OCI-LY7 (cell line): ENCODE results near the gene TEX14. TPM values are rescaled to one million over a fixed set of nuclear protein-coding genes. Genes with fewer than 3 reads are reported as not detected.

Experiments
- BruUV-seq: library from RNA; stranded (reverse); fragments of 400-500 nt; replicated peaks from 2 replicates; lab custom pipeline; 2021; lab: Mats Ljungman, UMichigan
- CTCF ChIA-PET: fragments of 300-600 bp; sonication (Branson Sonifier 250); formaldehyde crosslinking; loops from one replicate; lab custom pipeline; 2022; ENCODE audit warnings: antibody characterized with exemption; ENCODE audit not compliant: unreplicated experiment; lab: Charles Lee
- POLR2A ChIA-PET: fragments of 300-600 bp; sonication (Branson Sonifier 250); formaldehyde crosslinking; loops from one replicate; lab custom pipeline; 2022; ENCODE audit warnings: antibody characterized with exemption; lab: Charles Lee
- DNase-seq: peaks from one replicate; pipeline ENCODE4 v3.0.0-alpha.2; 2015; ENCODE audit warnings: low spot score
- H2AFZ ChIP-seq: fragments of 200-600 bp; sonication (generic), shearing (Covaris generic); 2 replicates; pipeline ENCODE4 v1.6.1; 2014; ENCODE audit warnings: mild to moderate bottlenecking, antibody characterized with exemption, low read length, moderate library complexity
- H3K27ac ChIP-seq: fragments of 200-600 bp; sonication (generic); 2 replicates; pipeline ENCODE4 v1.5.1; 2014; ENCODE audit warnings: mixed run types, low read depth, mild to moderate bottlenecking, moderate library complexity, low read length, inconsistent platforms; ENCODE audit not compliant: poor library complexity, severe bottlenecking
- H3K36me3 ChIP-seq: fragments of 200-600 bp; sonication (generic); 2 replicates; pipeline ENCODE4 v1.6.1; 2014; ENCODE audit warnings: mild to moderate bottlenecking, antibody characterized with exemption, low read length, moderate library complexity, mixed read lengths; ENCODE audit not compliant: insufficient read depth
- H3K4me1 ChIP-seq: fragments of 200-600 bp; sonication (generic); 2 replicates; pipeline ENCODE4 v1.5.1; 2014; ENCODE audit warnings: mild to moderate bottlenecking, low read length; ENCODE audit not compliant: insufficient read depth, poor library complexity, severe bottlenecking
- H3K4me2 ChIP-seq: fragments of 200-600 bp; sonication (generic); 2 replicates; pipeline ENCODE4 v1.6.1; 2014; ENCODE audit warnings: mild to moderate bottlenecking, low read length
- H3K4me3 ChIP-seq: fragments of 200-600 bp; sonication (generic); 2 replicates; pipeline ENCODE4 v1.5.1; 2014; ENCODE audit warnings: mild to moderate bottlenecking, low read depth, low read length; ENCODE audit not compliant: poor library complexity, severe bottlenecking
- H3K79me2 ChIP-seq: fragments of 200-600 bp; sonication (generic); 2 replicates; pipeline ENCODE4 v1.6.1; 2016; ENCODE audit warnings: low read depth, mild to moderate bottlenecking, low read length, moderate library complexity, mixed read lengths; ENCODE audit not compliant: insufficient read depth
- H3K9me2 ChIP-seq: fragments of 200-600 bp; sonication (generic); 2 replicates; pipeline ENCODE4 v1.6.1; 2016; ENCODE audit warnings: mild to moderate bottlenecking, low read length, mixed read lengths; ENCODE audit not compliant: insufficient read depth
- H3K9me3 ChIP-seq: fragments of 200-600 bp; sonication (generic); 2 replicates; pipeline ENCODE4 v1.6.1; 2014; ENCODE audit warnings: mild to moderate bottlenecking, mixed run types, low read length, mixed read lengths
- H4K20me1 ChIP-seq: fragments of 200-600 bp; sonication (generic); 2 replicates; pipeline ENCODE4 v1.6.1; 2014; ENCODE audit warnings: mild to moderate bottlenecking, antibody characterized with exemption, low read length, moderate library complexity, mixed read lengths; ENCODE audit not compliant: insufficient read depth
- EZH2phosphoT487 ChIP-seq: fragments of 200-600 bp; sonication (generic); IDR thresholded peaks from 2 replicates; pipeline ENCODE4 v1.6.1; 2018; ENCODE audit warnings: low read depth, borderline replicate concordance, mild to moderate bottlenecking, mixed run types, antibody characterized with exemption, low read length, moderate library complexity, mixed read lengths
- intact Hi-C: fragments of 100-400 bp; cut with micrococcal nuclease; formaldehyde crosslinking; loops from one replicate; pipeline ENCODE4 v1.10.0; 2022; ENCODE audit not compliant: unreplicated experiment
- total RNA-seq, 2 experiments: library from RNA; depleted of rRNA in 1 of 2; stranded (reverse); fragments of >200 nt in 1 of 2; shearing (Covaris generic) in 1 of 2; gene quantifications; 2 replicates each; pipeline ENCODE4 v1.2.3, GENCODE V29; 2014 to 2022
- TF ChIP-seq, protein P1 (sequence below): fragments of 200-600 bp; sonication (generic); conservative IDR thresholded peaks from 2 replicates; pipeline ENCODE4 v1.5.1; 2014; ENCODE audit warnings: mild to moderate bottlenecking, antibody characterized with exemption, low read length, moderate library complexity, mixed read lengths

TEX14 gene
- total RNA-seq, 2 experiments from 2014 or later, result 0.69 to 2.3 TPM

DNA sequence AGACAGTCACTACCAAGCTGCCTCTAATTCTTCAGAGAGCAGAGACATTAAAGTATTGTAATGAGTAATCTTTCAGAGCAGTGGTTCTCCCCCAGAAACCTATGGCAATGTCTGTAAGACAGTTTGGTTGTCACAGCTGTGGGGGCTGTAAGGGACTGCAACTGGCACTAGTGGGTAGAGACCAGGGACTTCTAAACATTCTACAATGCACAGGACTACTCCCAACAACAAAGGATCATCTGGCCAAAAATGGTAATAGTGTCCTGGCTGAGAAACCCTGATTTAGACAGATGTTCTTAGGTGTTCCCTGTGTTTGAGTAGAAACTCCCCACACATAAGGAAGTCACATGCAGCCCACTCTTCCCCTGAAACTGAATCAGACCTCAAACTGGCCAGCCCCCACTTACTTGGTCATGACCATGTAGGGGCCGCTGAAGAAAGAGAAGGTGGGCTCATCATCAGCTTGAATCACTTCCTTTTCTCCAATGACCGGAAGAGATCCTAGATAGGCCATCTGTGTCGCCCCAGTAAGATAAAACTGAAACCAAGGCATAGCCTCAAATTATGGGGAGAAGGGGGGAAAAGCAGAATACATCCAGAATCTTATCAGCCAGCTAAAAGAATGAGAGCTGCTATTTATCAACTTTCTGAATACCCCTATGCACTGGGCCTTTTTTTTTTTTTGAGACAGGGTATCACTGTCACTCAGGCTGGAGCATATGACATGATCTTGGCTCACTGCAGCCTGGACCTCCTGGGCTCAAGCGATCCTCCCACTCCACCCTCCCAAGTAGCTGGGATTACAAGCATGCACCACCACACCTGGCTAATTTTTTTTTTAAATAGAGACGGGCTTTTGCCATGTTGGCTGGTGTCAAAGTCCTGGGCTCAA lies 75.8 kb downstream of the TEX14 start:
- no peak for DNase-seq
- no peaks in the 10 kb centered on the region for H3K9me3 ChIP-seq
- BruUV-seq, result no TSS peak
- no peak overlapping the region for H3K4me2 ChIP-seq
- no peak overlapping the region for H2AFZ ChIP-seq
- H4K20me1 ChIP-seq, result no peaks in the 10 kb centered on the region
- H3K9me2 ChIP-seq, result no peaks in the 10 kb centered on the region
- H3K79me2 ChIP-seq, result no peaks in the 10 kb centered on the region
- TF ChIP-seq, protein P1, sequence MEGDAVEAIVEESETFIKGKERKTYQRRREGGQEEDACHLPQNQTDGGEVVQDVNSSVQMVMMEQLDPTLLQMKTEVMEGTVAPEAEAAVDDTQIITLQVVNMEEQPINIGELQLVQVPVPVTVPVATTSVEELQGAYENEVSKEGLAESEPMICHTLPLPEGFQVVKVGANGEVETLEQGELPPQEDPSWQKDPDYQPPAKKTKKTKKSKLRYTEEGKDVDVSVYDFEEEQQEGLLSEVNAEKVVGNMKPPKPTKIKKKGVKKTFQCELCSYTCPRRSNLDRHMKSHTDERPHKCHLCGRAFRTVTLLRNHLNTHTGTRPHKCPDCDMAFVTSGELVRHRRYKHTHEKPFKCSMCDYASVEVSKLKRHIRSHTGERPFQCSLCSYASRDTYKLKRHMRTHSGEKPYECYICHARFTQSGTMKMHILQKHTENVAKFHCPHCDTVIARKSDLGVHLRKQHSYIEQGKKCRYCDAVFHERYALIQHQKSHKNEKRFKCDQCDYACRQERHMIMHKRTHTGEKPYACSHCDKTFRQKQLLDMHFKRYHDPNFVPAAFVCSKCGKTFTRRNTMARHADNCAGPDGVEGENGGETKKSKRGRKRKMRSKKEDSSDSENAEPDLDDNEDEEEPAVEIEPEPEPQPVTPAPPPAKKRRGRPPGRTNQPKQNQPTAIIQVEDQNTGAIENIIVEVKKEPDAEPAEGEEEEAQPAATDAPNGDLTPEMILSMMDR, result no peak
- no peak for TF ChIP-seq EZH2phosphoT487
- H3K36me3 ChIP-seq, result no peaks in the 10 kb centered on the region
- intact Hi-C loops, result no loop called here
- H3K27ac ChIP-seq, result no peak overlapping the region
- H3K4me1 ChIP-seq, result peaks cover 5% of the 10 kb centered on the region
- POLR2A ChIA-PET, result interaction anchor here (0.7 to 1.8 kb wide), 2 partner anchors 10 to 15 kb away, joined by 3 to 9 read pairs; no protein-coding TSS in a partner anchor
- no peak overlapping the region for H3K4me3 ChIP-seq
- CTCF ChIA-PET, result no interaction called here

DNA sequence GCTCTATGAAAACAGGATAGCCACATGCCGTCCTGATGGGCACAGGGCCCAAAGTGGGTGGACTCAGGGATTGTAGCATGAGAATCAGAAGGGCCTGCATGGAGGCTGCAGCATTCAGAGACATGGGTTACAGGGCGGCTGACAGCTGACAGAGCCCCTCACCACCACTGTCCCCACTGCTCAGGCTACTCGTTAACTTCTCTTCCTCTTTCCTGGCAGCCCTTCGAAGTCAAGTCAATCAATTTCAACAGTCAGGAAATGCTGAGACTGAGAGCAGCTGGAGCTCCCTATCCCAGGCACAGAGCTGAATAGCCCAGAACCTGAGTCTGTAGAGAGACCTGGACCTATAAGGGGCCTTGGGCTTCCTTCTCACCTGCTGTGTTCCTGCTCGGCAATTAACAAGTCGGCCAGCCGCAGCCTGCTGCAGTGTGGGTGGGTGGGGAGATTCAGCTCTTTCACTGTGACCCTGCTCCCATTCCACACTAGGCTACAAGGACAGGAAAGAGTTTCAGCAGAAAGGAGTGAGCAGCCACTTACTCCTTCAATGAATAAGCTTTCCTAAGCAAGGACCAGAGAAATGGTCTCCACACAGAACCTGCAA lies 76.9 kb downstream of the TEX14 start:
- H3K4me2 ChIP-seq, result no peak overlapping the region
- CTCF ChIA-PET, result no interaction called here

More for the DNA sequence above, 76.9 kb downstream of the TEX14 start:
- no TSS peak for BruUV-seq
- no peak overlapping the region for H3K4me3 ChIP-seq
- POLR2A ChIA-PET, result interaction anchor here (1.8 kb wide), 1 partner anchor 17 kb away, joined by 9 read pairs; no protein-coding TSS in a partner anchor
- TF ChIP-seq, protein P1, result no peak
- TF ChIP-seq EZH2phosphoT487, result no peak
- no peaks in the 10 kb centered on the region for H3K4me1 ChIP-seq
- no peak overlapping the region for H2AFZ ChIP-seq
- H3K27ac ChIP-seq, result no peak overlapping the region
- no peaks in the 10 kb centered on the region for H4K20me1 ChIP-seq
- intact Hi-C loops, result no loop called here
- H3K36me3 ChIP-seq, result no peaks in the 10 kb centered on the region
- H3K79me2 ChIP-seq, result no peaks in the 10 kb centered on the region
- H3K9me2 ChIP-seq, result no peaks in the 10 kb centered on the region
- no peaks in the 10 kb centered on the region for H3K9me3 ChIP-seq
- no peak for DNase-seq
